ENCODE results near the gene HLA-B.

The HLA-B gene

DNA sequence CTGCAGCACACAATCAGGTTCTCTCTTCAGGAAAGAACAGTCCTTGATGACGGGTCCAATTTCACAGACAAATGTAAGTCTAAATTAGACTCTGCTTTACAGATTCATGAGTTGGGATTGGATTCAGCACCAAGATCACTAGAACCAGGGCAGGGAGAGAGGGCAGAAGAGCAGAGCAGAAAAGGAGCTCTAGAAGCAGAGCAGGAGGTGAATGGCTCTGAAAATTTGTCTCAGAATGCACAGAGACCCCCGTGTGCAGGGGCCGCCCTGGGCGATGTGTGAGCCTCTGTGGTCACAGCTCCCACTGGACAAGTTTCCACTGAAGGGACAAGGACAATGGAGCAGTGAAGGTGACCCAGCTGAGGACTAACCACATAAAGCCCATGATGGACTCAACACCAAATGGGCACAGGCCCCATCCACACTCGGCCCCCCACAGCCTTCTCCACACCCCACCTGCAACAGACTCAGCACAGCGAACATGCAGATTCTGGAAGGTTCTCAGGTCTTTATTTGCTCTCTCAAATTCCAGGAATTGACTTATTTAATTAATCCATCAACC is 3.5 kb downstream of the HLA-B start (continued):
- TF ChIP-seq ISL1 (CRISPR knock-in tag; IDR thresholded peaks at IDR 0.05), result no peak
- TF ChIP-seq, protein P1, sequence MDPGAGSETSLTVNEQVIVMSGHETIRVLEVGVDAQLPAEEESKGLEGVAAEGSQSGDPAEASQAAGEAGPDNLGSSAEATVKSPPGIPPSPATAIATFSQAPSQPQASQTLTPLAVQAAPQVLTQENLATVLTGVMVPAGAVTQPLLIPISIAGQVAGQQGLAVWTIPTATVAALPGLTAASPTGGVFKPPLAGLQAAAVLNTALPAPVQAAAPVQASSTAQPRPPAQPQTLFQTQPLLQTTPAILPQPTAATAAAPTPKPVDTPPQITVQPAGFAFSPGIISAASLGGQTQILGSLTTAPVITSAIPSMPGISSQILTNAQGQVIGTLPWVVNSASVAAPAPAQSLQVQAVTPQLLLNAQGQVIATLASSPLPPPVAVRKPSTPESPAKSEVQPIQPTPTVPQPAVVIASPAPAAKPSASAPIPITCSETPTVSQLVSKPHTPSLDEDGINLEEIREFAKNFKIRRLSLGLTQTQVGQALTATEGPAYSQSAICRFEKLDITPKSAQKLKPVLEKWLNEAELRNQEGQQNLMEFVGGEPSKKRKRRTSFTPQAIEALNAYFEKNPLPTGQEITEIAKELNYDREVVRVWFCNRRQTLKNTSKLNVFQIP (CRISPR knock-in tag; IDR thresholded peaks at IDR 0.05; ENCODE audit: borderline replicate concordance, low read depth), result no peak
- TF ChIP-seq, protein P2, sequence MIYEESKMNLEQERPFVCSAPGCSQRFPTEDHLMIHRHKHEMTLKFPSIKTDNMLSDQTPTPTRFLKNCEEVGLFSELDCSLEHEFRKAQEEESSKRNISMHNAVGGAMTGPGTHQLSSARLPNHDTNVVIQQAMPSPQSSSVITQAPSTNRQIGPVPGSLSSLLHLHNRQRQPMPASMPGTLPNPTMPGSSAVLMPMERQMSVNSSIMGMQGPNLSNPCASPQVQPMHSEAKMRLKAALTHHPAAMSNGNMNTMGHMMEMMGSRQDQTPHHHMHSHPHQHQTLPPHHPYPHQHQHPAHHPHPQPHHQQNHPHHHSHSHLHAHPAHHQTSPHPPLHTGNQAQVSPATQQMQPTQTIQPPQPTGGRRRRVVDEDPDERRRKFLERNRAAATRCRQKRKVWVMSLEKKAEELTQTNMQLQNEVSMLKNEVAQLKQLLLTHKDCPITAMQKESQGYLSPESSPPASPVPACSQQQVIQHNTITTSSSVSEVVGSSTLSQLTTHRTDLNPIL (CRISPR knock-in tag; IDR thresholded peaks at IDR 0.05; ENCODE audit: low read depth), result no peak

DNA sequence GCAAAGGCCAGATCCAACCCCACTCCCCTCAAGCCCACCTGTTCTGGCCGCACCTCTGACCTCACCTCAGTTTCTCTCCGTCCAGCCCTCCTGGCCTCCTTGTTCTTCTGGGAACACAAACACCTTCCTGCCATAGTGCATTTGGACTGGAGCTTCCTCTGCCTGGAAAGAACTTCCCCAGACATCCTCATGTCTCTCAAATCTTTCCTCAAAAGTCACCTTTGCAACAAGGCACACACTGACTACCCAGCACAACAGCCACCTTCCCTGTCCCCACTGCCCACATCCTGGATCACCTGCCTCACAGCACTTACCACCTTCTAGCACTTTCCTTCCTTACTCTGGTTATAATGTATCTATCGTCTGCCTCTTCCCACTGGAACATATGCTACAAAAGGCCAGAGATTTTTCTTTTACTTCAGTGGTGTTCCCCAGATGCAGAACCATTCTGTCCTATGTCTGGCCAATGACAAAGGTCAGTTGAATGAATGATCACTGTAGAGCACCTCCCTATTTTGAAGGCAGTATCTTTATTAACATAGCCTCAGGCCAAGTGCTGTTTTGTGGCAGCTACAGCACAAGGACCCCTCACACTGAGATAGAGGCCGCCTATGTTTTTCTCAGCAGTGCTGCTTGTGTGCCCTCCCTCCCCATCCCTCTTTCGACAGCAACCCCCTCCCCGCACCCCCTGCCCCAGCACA is 4.1 kb downstream of the HLA-B start:
- TF ChIP-seq, protein P3, sequence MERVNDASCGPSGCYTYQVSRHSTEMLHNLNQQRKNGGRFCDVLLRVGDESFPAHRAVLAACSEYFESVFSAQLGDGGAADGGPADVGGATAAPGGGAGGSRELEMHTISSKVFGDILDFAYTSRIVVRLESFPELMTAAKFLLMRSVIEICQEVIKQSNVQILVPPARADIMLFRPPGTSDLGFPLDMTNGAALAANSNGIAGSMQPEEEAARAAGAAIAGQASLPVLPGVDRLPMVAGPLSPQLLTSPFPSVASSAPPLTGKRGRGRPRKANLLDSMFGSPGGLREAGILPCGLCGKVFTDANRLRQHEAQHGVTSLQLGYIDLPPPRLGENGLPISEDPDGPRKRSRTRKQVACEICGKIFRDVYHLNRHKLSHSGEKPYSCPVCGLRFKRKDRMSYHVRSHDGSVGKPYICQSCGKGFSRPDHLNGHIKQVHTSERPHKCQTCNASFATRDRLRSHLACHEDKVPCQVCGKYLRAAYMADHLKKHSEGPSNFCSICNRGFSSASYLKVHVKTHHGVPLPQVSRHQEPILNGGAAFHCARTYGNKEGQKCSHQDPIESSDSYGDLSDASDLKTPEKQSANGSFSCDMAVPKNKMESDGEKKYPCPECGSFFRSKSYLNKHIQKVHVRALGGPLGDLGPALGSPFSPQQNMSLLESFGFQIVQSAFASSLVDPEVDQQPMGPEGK (CRISPR knock-in tag; IDR thresholded peaks at IDR 0.05; ENCODE audit: borderline replicate concordance), result no peak
- TF ChIP-seq ZC3H10 (CRISPR knock-in tag; IDR thresholded peaks at IDR 0.05) (no peak), GLIS3 (CRISPR knock-in tag; IDR thresholded peaks at IDR 0.05) (no peak), TCF4 (CRISPR knock-in tag; IDR thresholded peaks at IDR 0.05; ENCODE audit: borderline replicate concordance) (no peak), SNAI2 (CRISPR knock-in tag; IDR thresholded peaks at IDR 0.05) (no peak), RARB (CRISPR knock-in tag; IDR thresholded peaks at IDR 0.05) (no peak), ZFP3 (CRISPR knock-in tag; IDR thresholded peaks at IDR 0.05) (no peak), CSDC2 (CRISPR knock-in tag; IDR thresholded peaks at IDR 0.05) (no peak), ESRRG (CRISPR knock-in tag; IDR thresholded peaks at IDR 0.05) (no peak), PPARA (CRISPR knock-in tag; IDR thresholded peaks at IDR 0.05; ENCODE audit: borderline replicate concordance) (no peak), ZNF8 (CRISPR knock-in tag; IDR thresholded peaks at IDR 0.05) (no peak)
- TF ChIP-seq, protein P4, sequence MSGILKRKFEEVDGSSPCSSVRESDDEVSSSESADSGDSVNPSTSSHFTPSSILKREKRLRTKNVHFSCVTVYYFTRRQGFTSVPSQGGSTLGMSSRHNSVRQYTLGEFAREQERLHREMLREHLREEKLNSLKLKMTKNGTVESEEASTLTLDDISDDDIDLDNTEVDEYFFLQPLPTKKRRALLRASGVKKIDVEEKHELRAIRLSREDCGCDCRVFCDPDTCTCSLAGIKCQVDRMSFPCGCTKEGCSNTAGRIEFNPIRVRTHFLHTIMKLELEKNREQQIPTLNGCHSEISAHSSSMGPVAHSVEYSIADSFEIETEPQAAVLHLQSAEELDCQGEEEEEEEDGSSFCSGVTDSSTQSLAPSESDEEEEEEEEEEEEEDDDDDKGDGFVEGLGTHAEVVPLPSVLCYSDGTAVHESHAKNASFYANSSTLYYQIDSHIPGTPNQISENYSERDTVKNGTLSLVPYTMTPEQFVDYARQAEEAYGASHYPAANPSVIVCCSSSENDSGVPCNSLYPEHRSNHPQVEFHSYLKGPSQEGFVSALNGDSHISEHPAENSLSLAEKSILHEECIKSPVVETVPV (CRISPR knock-in tag; IDR thresholded peaks at IDR 0.05), result no peak
- TF ChIP-seq, protein P1 (CRISPR knock-in tag; IDR thresholded peaks at IDR 0.05; ENCODE audit: borderline replicate concordance, low read depth), result no peak
- ATAC-seq, result no peak

DNA sequence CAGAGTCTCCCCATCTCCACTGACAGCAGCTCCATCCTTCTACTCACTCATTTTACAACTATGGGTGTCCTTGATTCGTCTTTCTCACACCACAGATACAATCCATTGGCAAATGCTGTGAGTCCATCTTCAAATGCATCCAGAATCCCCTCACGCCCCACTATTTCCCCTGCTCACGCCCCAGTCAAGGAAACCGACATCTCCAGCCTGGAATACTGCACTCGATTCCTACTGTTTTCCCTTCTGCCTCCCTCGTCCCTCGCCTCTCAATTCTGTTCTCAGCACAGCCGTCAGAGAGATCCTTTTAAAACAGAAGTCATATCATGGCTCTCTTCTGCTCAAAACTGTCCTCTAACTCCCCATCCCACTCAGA is 4.7 kb downstream of the HLA-B start:
- ATAC-seq, result no peak
- no peak for TF ChIP-seq ESRRG (CRISPR knock-in tag; IDR thresholded peaks at IDR 0.05)
- TF ChIP-seq, protein P5, sequence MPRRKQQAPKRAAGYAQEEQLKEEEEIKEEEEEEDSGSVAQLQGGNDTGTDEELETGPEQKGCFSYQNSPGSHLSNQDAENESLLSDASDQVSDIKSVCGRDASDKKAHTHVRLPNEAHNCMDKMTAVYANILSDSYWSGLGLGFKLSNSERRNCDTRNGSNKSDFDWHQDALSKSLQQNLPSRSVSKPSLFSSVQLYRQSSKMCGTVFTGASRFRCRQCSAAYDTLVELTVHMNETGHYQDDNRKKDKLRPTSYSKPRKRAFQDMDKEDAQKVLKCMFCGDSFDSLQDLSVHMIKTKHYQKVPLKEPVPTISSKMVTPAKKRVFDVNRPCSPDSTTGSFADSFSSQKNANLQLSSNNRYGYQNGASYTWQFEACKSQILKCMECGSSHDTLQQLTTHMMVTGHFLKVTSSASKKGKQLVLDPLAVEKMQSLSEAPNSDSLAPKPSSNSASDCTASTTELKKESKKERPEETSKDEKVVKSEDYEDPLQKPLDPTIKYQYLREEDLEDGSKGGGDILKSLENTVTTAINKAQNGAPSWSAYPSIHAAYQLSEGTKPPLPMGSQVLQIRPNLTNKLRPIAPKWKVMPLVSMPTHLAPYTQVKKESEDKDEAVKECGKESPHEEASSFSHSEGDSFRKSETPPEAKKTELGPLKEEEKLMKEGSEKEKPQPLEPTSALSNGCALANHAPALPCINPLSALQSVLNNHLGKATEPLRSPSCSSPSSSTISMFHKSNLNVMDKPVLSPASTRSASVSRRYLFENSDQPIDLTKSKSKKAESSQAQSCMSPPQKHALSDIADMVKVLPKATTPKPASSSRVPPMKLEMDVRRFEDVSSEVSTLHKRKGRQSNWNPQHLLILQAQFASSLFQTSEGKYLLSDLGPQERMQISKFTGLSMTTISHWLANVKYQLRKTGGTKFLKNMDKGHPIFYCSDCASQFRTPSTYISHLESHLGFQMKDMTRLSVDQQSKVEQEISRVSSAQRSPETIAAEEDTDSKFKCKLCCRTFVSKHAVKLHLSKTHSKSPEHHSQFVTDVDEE (CRISPR knock-in tag; IDR thresholded peaks at IDR 0.05), result no peak
- TF ChIP-seq ZFP3 (CRISPR knock-in tag; IDR thresholded peaks at IDR 0.05), result no peak
- no peak for TF ChIP-seq OSR1 (CRISPR knock-in tag; IDR thresholded peaks at IDR 0.05)
- no peak for TF ChIP-seq BACH2 (CRISPR knock-in tag; IDR thresholded peaks at IDR 0.05; ENCODE audit: borderline replicate concordance)
- TF ChIP-seq, protein P2 (CRISPR knock-in tag; IDR thresholded peaks at IDR 0.05; ENCODE audit: low read depth), result no peak
- TF ChIP-seq TOX (CRISPR knock-in tag; IDR thresholded peaks at IDR 0.05; ENCODE audit: borderline replicate concordance), result no peak
- TF ChIP-seq ZNF8 (CRISPR knock-in tag; IDR thresholded peaks at IDR 0.05), result no peak
- no peak for TF ChIP-seq GLIS3 (CRISPR knock-in tag; IDR thresholded peaks at IDR 0.05)
- TF ChIP-seq, protein P1 (CRISPR knock-in tag; IDR thresholded peaks at IDR 0.05; ENCODE audit: borderline replicate concordance, low read depth), result no peak
- TF ChIP-seq ARNTL (CRISPR knock-in tag; IDR thresholded peaks at IDR 0.05; ENCODE audit: borderline replicate concordance, low read depth), result no peak
- no peak for TF ChIP-seq ZC3H10 (CRISPR knock-in tag; IDR thresholded peaks at IDR 0.05)
- TF ChIP-seq ISL1 (CRISPR knock-in tag; IDR thresholded peaks at IDR 0.05), result no peak

Data from SK-N-SH treated with all-trans-retinoic acid at 6 μM for 48 hours (cell line).